22Rv1 (cell line): Measurements from ENCODE around the gene CD48.

Experiments used
- CTCF ChIP-seq: fragments of 450-650 bp; IDR thresholded peaks from 2 replicates; pipeline ENCODE4 v1.5.1; 2017; ENCODE audit warnings: mild to moderate bottlenecking
- ZFX ChIP-seq: fragments of 450-650 bp; IDR thresholded peaks from 2 replicates; pipeline ENCODE4 v1.6.1; 2017; ENCODE audit warnings: antibody characterized with exemption, borderline replicate concordance

GRCh38 chr1:160758521-160758920 lies 46.9 kb upstream of the CD48 start:
- TF ChIP-seq CTCF = no peak
- no peak for TF ChIP-seq ZFX
